ENCODE results near the gene CFAP69. TPM values are rescaled to one million over a fixed set of nuclear protein-coding genes. Genes with fewer than 3 reads are reported as not detected.
A peak's percentile ranks its signal among the peaks of the same experiment; 100 is the strongest.

The CFAP69 gene
- total and polyA plus RNA-seq, 10 of the 15 experiments (the other 5 are each of a cell fraction or from before 2014, with no cell fraction given): 0.11 to 3.1 (median 0.48) TPM; not detected in 1

DNA sequence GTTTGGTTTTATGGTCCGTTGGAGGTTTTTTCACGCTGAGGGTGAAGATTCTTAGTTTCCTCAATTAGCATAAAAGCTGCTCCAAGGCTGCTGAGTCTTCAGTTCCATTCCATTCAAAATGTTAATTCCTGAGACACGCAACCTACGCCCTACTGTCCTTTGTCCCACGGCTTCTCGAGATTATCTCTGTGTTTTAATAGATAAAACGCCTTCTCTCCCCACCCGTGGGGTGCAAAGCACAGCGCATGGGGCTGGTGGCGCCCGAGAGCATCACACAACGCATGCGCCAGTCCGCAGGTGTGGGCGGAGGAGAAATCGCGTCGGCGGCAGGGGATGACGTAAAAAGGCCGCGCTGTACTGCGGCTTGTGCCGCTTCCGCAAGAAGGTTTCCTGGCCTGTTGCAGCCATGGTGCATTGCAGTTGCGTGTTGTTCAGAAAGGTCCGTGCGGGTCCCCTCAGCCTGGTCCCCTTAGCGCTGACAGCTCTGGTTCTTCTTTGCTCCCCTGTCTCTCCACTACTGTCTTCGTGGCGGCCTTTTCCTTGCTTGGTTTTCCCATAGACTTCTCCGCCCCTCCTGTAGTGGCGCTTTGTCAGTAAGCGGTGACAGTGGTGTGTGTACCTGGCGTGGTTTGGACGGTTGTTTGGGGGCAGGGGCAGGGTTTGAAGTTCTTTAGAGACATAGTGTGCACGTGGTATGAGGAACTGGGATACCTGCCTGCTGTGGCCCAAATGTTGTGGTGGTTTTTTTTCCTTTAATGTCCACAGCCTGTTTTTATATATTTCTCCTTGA lies 101.6 kb downstream of the CFAP69 start, which contains the start of gene GTPBP10 (continued):
- TF ChIP-seq, protein P1, sequence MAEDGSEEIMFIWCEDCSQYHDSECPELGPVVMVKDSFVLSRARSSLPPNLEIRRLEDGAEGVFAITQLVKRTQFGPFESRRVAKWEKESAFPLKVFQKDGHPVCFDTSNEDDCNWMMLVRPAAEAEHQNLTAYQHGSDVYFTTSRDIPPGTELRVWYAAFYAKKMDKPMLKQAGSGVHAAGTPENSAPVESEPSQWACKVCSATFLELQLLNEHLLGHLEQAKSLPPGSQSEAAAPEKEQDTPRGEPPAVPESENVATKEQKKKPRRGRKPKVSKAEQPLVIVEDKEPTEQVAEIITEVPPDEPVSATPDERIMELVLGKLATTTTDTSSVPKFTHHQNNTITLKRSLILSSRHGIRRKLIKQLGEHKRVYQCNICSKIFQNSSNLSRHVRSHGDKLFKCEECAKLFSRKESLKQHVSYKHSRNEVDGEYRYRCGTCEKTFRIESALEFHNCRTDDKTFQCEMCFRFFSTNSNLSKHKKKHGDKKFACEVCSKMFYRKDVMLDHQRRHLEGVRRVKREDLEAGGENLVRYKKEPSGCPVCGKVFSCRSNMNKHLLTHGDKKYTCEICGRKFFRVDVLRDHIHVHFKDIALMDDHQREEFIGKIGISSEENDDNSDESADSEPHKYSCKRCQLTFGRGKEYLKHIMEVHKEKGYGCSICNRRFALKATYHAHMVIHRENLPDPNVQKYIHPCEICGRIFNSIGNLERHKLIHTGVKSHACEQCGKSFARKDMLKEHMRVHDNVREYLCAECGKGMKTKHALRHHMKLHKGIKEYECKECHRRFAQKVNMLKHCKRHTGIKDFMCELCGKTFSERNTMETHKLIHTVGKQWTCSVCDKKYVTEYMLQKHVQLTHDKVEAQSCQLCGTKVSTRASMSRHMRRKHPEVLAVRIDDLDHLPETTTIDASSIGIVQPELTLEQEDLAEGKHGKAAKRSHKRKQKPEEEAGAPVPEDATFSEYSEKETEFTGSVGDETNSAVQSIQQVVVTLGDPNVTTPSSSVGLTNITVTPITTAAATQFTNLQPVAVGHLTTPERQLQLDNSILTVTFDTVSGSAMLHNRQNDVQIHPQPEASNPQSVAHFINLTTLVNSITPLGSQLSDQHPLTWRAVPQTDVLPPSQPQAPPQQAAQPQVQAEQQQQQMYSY (CRISPR knock-in tag; IDR thresholded peaks at IDR 0.05): no peak
- TF ChIP-seq DPF2 (IDR thresholded peaks at IDR 0.05) (peak; percentile 82; the same call in 1 of the 2 replicates), SMARCA5 (IDR thresholded peaks at IDR 0.05) (peak; percentile 85; the same call in 1 of the 2 replicates), NFYB (IDR thresholded peaks at IDR 0.05; ENCODE audit: insufficient read depth, low read depth, low read length) (no peak), CBFB (IDR thresholded peaks at IDR 0.05; ENCODE audit: low read depth) (peak; percentile 84), IRF4 (IDR thresholded peaks at IDR 0.05; ENCODE audit: low read depth, low read length) (peak; percentile 68; the same call in 1 of the 2 replicates), MTA2 (IDR thresholded peaks at IDR 0.05; ENCODE audit: low read depth) (peak; percentile 64), CREM (IDR thresholded peaks at IDR 0.05; ENCODE audit: low read depth) (peak; percentile 100), MAX (IDR thresholded peaks at IDR 0.05; ENCODE audit: low read depth, low read length) (peak; percentile 74), TCF7 (IDR thresholded peaks at IDR 0.05; ENCODE audit: borderline replicate concordance) (no peak), SMAD1 (IDR thresholded peaks at IDR 0.05; ENCODE audit: low read depth, partially characterized antibody) (no peak), MYC (IDR thresholded peaks at IDR 0.05; ENCODE audit: insufficient read depth, insufficient read length, insufficient replicate concordance, low read length, severe bottlenecking) (peak; percentile 85)
- TF ChIP-seq, protein P2, sequence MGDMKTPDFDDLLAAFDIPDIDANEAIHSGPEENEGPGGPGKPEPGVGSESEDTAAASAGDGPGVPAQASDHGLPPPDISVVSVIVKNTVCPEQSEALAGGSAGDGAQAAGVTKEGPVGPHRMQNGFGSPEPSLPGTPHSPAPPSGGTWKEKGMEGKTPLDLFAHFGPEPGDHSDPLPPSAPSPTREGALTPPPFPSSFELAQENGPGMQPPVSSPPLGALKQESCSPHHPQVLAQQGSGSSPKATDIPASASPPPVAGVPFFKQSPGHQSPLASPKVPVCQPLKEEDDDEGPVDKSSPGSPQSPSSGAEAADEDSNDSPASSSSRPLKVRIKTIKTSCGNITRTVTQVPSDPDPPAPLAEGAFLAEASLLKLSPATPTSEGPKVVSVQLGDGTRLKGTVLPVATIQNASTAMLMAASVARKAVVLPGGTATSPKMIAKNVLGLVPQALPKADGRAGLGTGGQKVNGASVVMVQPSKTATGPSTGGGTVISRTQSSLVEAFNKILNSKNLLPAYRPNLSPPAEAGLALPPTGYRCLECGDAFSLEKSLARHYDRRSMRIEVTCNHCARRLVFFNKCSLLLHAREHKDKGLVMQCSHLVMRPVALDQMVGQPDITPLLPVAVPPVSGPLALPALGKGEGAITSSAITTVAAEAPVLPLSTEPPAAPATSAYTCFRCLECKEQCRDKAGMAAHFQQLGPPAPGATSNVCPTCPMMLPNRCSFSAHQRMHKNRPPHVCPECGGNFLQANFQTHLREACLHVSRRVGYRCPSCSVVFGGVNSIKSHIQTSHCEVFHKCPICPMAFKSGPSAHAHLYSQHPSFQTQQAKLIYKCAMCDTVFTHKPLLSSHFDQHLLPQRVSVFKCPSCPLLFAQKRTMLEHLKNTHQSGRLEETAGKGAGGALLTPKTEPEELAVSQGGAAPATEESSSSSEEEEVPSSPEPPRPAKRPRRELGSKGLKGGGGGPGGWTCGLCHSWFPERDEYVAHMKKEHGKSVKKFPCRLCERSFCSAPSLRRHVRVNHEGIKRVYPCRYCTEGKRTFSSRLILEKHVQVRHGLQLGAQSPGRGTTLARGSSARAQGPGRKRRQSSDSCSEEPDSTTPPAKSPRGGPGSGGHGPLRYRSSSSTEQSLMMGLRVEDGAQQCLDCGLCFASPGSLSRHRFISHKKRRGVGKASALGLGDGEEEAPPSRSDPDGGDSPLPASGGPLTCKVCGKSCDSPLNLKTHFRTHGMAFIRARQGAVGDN (IDR thresholded peaks at IDR 0.05): peak; percentile 56; the same call in 1 of the 2 replicates
- TF ChIP-seq, protein P3, sequence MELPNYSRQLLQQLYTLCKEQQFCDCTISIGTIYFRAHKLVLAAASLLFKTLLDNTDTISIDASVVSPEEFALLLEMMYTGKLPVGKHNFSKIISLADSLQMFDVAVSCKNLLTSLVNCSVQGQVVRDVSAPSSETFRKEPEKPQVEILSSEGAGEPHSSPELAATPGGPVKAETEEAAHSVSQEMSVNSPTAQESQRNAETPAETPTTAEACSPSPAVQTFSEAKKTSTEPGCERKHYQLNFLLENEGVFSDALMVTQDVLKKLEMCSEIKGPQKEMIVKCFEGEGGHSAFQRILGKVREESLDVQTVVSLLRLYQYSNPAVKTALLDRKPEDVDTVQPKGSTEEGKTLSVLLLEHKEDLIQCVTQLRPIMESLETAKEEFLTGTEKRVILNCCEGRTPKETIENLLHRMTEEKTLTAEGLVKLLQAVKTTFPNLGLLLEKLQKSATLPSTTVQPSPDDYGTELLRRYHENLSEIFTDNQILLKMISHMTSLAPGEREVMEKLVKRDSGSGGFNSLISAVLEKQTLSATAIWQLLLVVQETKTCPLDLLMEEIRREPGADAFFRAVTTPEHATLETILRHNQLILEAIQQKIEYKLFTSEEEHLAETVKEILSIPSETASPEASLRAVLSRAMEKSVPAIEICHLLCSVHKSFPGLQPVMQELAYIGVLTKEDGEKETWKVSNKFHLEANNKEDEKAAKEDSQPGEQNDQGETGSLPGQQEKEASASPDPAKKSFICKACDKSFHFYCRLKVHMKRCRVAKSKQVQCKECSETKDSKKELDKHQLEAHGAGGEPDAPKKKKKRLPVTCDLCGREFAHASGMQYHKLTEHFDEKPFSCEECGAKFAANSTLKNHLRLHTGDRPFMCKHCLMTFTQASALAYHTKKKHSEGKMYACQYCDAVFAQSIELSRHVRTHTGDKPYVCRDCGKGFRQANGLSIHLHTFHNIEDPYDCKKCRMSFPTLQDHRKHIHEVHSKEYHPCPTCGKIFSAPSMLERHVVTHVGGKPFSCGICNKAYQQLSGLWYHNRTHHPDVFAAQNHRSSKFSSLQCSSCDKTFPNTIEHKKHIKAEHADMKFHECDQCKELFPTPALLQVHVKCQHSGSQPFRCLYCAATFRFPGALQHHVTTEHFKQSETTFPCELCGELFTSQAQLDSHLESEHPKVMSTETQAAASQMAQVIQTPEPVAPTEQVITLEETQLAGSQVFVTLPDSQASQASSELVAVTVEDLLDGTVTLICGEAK (IDR thresholded peaks at IDR 0.05; ENCODE audit: borderline replicate concordance): peak; percentile 59; the same call in 1 of the 2 replicates
- TF ChIP-seq, protein P4, sequence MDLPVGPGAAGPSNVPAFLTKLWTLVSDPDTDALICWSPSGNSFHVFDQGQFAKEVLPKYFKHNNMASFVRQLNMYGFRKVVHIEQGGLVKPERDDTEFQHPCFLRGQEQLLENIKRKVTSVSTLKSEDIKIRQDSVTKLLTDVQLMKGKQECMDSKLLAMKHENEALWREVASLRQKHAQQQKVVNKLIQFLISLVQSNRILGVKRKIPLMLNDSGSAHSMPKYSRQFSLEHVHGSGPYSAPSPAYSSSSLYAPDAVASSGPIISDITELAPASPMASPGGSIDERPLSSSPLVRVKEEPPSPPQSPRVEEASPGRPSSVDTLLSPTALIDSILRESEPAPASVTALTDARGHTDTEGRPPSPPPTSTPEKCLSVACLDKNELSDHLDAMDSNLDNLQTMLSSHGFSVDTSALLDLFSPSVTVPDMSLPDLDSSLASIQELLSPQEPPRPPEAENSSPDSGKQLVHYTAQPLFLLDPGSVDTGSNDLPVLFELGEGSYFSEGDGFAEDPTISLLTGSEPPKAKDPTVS (IDR thresholded peaks at IDR 0.05; ENCODE audit: low read depth, low read length): 0 out of 2 replicates have a peak, but pooled peaks have one; percentile 35

All from GM12878 (cell line).